Thoracic aorta (tissue), 2 donors: ENCODE results near the gene REC8. TPM values are rescaled to one million over a fixed set of nuclear protein-coding genes. Genes with fewer than 3 reads are reported as not detected.

Source experiments
- ATAC-seq: fragments of 150-250 bp; one replicate; pipeline ENCODE4 v1.8.0; 2017; ENCODE audit warnings: low read depth; ENCODE audit not compliant: insufficient number of reproducible peaks, low FRiP score
- DNase-seq: peaks from one replicate; pipeline ENCODE4 v3.0.0-alpha.2; 2020; ENCODE audit warnings: low spot score
- H3K27ac ChIP-seq, 2 donors: fragments of 200-600 bp; sonication (generic); 1 replicate in 1 of 2; 2 replicates in 1 of 2; pipeline ENCODE4 v1.5.1; 2016; ENCODE audit warnings: mild to moderate bottlenecking in 2 of 2, moderate library complexity in 2 of 2
- H3K27me3 ChIP-seq: fragments of 200-600 bp; sonication (generic); replicated peaks from 2 replicates; pipeline ENCODE4 v1.6.0; 2016; ENCODE audit warnings: mild to moderate bottlenecking; ENCODE audit not compliant: insufficient read depth
- H3K36me3 ChIP-seq: fragments of 200-600 bp; sonication (generic); one replicate; pipeline ENCODE4 v1.5.1; 2016
- H3K4me1 ChIP-seq, 2 donors: fragments of 200-600 bp; sonication (generic); 1 replicate in 1 of 2; 2 replicates in 1 of 2; pipeline versions ENCODE4 v1.5.1 to v1.6.0; 2016; ENCODE audit warnings: low read depth in 2 of 2, mild to moderate bottlenecking in 1 of 2; ENCODE audit not compliant: control insufficient read depth in 1 of 2
- H3K4me3 ChIP-seq: fragments of 200-600 bp; sonication (generic); 2 replicates; pipeline ENCODE4 v1.5.1; 2016; ENCODE audit warnings: mild to moderate bottlenecking
- H3K9me3 ChIP-seq: fragments of 200-600 bp; sonication (generic); 2 replicates; pipeline ENCODE4 v1.5.1; 2016
- CTCF ChIP-seq: fragments of 200-600 bp; sonication (generic); IDR thresholded peaks from one replicate; pipeline ENCODE4 v1.5.1; 2019; ENCODE audit warnings: antibody characterized with exemption
- total RNA-seq, 2 donors: library from RNA; depleted of rRNA; stranded (reverse); fragments of >200 nt; gene quantifications; one replicate each; pipeline versions ENCODE4 v1.1.0 to v1.2.3, GENCODE V29; 2016

Gene REC8
- total RNA-seq, 2 donors from 2014 or later, result 13.1 to 23.6 TPM

- H3K4me3 ChIP-seq, result no peak overlapping the region
- no peaks in the 10 kb centered on the region for H3K27me3 ChIP-seq
- H3K9me3 ChIP-seq, result no peaks in the 10 kb centered on the region
- peaks cover 49% of the 10 kb centered on the region for H3K36me3 ChIP-seq
- no peak for TF ChIP-seq CTCF
- no peak for DNase-seq
- no peak for ATAC-seq
- no peak overlapping the region for H3K27ac ChIP-seq
- peaks cover 0 to 10% of the 10 kb centered on the region in 2 donors for H3K4me1 ChIP-seq
Observed at GRCh38 chr14:24156840-24157239, 15.0 kb upstream of the REC8 start.

GRCh38 chr14:24157331-24157730 is 14.5 kb upstream of the REC8 start:
- DNase-seq (no peak), ATAC-seq (no peak)
- TF ChIP-seq CTCF, result no peak
- peaks cover 48% of the 10 kb centered on the region for H3K36me3 ChIP-seq
- H3K4me3 ChIP-seq, result no peak overlapping the region
- no peaks in the 10 kb centered on the region for H3K27me3 ChIP-seq
- no peak overlapping the region for H3K27ac ChIP-seq
- H3K4me1 ChIP-seq, result peaks cover 4 to 15% of the 10 kb centered on the region in 2 donors
- H3K9me3 ChIP-seq, result no peaks in the 10 kb centered on the region

- no peak for ATAC-seq
- peaks cover 63% of the 10 kb centered on the region for H3K36me3 ChIP-seq
- peak overlapping the region; percentile 73 to 88 for H3K27ac ChIP-seq
- no peak for TF ChIP-seq CTCF
- H3K4me3 ChIP-seq, result no peak overlapping the region
- no peaks in the 10 kb centered on the region for H3K27me3 ChIP-seq
- H3K4me1 ChIP-seq, result peaks cover 15 to 38% of the 10 kb centered on the region in 2 donors
- DNase-seq, result no peak
- H3K9me3 ChIP-seq, result no peaks in the 10 kb centered on the region
Observed at GRCh38 chr14:24159777-24160498, 11.9 kb upstream of the REC8 start.

GRCh38 chr14:24160499-24160849 is 11.4 kb upstream of the REC8 start:
- peaks cover 15 to 38% of the 10 kb centered on the region in 2 donors for H3K4me1 ChIP-seq
- no peak overlapping the region for H3K4me3 ChIP-seq
- H3K9me3 ChIP-seq, result no peaks in the 10 kb centered on the region
- H3K27me3 ChIP-seq, result no peaks in the 10 kb centered on the region
- no peak for DNase-seq
- TF ChIP-seq CTCF, result no peak
- no peak for ATAC-seq
- peaks cover 63% of the 10 kb centered on the region for H3K36me3 ChIP-seq
- peak overlapping the region; percentile 73 to 88 for H3K27ac ChIP-seq

GRCh38 chr14:24160850-24161804 is 10.8 kb upstream of the REC8 start, which contains the start of gene IRF9:
Gene IRF9 (plus strand): TSS chr14:24161265. CDS start chr14:24162145, 880 bp downstream.
- peak; percentile 93 for TF ChIP-seq CTCF
- peak; percentile 90 for ATAC-seq
- peak; percentile 93 for DNase-seq
- H3K9me3 ChIP-seq, result no peaks in the 10 kb centered on the region
- peaks cover 15 to 38% of the 10 kb centered on the region in 2 donors for H3K4me1 ChIP-seq
- peaks cover 63% of the 10 kb centered on the region for H3K36me3 ChIP-seq
- H3K27me3 ChIP-seq, result no peaks in the 10 kb centered on the region
- H3K27ac ChIP-seq, result peak within 1 kb of the TSS; percentile 87 to 88
- peak within 1 kb of the TSS; percentile 90 for H3K4me3 ChIP-seq
